Colon (tissue), 2 donors: ENCODE measurements around the gene COX20.
"Not testable (repeated sequence)": the region's sequence is repeated elsewhere in the genome, so short reads cannot be mapped to it uniquely, and the experiment has no call there.

ENCODE experiments used
- FAIRE-seq: peaks from 2 replicates; lab custom pipeline; 2012; peaks lifted over from hg19 to GRCh38; lab: Jason Lieb, UNC
- donor health status: control.
- donor health status: control.

COX20 gene

GRCh38 chr1:244822878-244823277 lies 12.6 kb upstream of the COX20 start:
- no peak for FAIRE-seq

DNA sequence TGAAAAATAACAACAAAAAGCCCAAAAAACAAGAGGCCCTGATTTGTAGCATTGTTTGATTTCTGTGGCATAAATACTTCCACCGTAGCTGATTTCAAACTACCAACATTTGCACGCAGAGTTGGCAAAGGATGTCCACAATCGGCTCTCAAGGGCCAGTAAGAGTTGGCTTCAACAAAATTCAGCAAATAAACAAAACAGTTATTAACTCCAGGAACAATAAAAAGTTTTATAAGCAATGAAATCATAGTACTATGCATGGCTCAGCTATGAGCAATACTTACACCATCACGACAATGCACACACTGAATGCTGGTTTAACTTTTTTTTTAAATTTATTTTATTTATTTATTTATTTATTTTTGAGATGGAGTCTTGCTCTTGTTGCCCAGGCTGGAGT lies 8.7 kb upstream of the COX20 start:
- no peak for FAIRE-seq

DNA sequence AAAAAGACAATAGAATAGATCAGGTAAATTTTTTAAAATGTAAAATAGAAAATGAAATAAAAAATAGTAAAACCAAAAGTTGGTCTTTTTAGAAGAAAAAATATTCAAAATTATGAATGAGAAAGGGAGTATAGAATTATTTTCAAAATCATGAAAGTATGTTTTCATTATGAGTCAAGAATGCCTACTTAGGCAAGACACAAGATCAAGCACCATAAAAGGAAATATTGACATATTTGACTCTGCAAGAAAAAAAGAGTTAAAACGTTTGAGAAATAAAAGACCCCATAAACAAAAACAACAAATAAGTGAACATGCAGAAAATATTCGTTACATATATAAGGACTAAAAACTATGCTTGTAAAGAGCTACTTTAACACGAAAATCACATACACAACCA lies 4.8 kb upstream of the COX20 start:
- FAIRE-seq = no peak

DNA sequence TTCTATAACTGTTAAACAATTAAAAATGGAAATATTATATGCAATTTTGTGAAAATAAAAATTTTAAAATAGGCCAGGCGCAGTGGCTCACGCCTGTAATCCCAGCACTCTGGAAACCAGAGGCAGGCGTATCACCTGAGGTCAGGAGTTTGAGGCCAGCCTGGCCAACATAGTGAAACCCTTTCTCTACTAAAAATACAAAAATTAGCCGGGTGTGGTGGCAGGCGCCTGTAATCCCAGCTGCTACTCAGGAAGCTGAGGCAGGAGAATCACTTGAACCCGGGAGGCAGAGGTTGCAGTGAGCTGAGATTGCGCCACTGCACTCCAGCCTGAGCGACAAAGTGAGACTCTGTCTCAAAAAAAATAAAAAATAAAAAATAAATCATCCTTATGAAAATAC lies 2.2 kb upstream of the COX20 start:
- FAIRE-seq = not testable (repeated sequence)

- no peak for FAIRE-seq
These were observed 1.5 kb upstream of the COX20 start for GRCh38 chr1:244833734-244834542.

DNA sequence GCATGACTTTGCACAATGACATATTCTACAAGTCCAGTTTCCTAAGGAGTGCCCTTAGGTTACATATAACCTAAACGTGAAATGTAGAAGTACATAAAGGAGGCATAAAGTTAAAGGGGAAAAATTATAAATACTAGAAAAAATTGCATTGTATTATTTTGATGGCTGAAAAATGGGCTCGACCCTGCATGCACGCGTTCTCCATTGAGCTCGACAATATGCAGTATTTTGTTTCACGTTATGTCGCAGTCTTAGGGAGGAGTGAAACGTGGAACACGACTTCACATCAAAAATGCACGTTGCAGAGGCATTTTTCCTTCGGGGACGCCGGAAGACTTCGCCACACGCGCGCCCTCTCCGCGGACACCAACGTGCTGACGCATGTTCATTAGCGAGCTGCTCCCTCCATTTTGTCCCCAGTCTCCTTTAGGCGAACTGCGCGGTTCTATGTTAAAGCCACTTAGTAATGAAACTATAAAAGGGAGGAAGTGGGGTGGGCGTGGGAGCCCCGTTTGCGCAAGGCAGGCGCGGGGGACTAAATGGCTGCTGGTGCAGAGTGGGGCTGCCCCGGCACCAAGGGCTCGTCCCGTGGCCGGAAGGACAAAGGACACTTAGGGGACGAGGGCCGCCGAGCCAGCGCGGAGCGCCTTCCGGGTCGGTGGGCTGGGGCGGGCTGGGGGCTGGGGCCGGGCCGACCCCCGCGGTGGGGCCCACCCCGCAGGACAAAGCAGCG lies 749 bp upstream of the COX20 start:
- FAIRE-seq = no peak

DNA sequence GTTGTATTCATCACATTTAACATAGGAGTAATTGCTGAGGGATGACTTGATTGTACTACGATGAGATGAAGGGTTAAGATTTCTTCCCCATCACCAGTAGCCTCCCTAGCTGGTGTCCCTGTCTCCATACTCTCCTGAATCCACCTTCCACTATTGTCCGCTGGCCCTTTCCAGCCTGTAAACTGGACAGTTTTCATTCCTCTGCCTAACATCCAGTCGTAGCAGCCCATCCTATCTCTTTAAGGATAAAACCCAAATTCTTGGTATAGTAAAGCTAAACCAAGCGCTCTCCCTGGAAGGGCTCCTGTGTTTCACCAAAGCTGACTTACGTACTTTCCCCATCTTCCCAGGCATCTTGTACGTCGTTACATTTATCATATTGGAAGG lies 670 bp downstream of the COX20 start:
- no peak for FAIRE-seq

DNA sequence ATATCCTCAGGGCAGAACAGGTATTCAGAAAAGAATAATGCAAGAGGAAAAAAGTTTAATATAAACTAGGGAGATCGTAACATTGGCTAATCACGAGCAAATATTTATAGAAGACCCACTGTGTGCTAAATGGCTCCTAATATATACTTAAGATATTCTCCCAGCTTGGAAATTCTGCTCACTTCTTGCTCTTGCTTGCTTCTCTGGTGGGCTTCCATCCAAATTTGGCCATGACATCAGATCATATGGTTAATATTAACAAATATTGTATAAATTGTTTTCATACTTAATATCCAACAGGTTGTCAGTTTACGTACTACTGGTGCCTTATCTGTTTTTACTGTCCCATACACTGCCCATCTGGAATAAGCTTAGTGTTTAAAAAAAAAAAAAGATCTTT lies 1.1 kb downstream of the COX20 start:
- no peak for FAIRE-seq

GRCh38 chr1:244837597-244838258 lies 2.3 kb downstream of the COX20 start:
- no peak for FAIRE-seq

GRCh38 chr1:244839656-244840055 lies 4.2 kb downstream of the COX20 start:
- no peak for FAIRE-seq

DNA sequence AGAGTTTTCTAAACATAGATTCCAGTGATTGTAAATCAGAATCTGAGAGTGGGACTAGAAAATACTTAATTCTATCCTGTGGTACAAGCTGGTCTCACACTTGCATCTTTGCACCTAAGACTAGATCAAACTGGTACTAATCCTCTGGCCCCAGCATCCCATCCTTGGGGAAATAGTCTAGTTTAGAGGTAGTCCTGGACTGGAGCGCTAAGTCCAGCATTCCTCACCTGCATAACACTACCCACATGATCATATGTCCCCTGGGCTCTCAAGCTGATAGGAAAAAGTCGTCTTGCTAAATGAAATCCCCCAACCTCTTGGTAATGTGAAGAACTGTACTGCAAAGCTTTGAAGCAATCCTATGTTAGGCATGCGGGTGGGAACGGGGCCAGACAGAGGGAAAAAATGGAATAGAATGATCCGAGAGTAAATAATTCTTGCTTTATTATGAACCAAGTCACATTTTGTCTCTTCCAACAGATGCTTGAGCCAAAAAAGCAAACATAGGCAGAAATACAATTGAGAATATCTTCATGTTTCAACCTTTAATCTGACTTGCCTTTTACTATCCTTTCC lies 4.8 kb downstream of the COX20 start:
- no peak for FAIRE-seq

DNA sequence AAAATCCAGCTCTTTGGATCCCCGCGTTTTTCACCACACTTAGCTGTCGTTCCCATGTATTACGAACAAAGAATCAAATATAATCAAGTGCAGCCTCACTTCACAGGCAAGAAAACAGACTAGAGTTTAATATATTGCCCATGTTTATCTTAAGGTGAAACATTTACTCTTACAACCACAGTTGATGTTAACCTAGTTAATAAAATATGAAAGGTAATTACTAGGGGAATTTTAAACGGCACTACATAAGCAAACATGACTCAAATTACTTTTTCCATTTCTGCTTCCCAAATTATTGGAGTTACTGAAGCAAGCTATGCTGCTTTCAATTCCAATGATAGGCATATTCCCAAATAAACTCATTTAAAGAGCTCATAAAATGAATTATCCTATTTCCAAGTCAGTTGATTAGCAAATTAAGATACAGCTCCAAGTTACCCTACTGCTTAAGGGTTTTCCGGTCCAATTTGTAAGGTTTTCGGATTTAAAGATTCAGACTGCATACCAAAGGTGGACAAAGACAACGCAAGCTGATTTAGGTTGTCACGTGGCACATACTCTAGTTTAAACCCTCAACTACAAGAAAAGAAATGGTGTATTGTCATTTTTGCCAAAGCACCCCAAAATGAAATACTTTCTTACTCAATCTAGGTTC lies 5.9 kb downstream of the COX20 start:
- FAIRE-seq = no peak

DNA sequence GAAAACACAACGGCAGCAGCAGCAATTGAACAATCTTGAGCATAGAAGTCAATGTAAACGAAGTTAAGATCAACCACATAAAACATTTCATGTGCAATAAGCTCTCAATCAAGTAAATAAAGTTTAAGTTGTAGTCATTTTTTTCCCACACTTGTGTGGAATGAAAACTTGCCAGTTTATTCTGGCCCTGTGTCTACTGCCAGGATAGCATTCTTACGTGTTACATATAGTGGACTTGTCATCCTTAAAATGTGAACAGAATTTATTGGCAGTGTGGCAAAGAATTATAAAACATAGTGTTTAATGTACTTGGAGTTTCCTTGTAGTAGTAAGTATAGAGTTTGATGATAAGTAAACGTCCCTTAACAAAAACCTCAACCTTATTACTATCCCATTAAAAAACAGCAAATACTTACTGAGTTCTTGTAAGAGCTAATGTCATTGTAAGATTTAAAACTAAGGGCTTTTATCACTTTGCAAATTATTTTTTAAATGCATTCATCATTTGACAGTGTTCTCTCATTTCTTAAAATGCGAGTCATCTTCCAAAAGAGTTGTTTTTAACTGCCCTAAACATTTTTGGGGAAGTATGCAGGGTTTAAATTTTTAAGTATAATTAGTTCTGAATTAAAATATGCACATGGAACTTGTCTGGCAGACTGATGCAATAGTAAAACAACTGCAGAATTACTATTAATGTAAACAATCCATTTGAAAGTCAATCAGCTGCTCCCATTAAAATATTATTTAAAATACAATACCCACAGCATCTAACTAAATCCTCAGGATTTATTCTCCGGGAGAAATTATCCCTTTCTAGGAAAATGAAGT lies 7.9 kb downstream of the COX20 start:
- FAIRE-seq = no peak

- FAIRE-seq = no peak
These were observed 9.0 kb downstream of the COX20 start for GRCh38 chr1:244844155-244845121.

- FAIRE-seq = no peak
These were observed 11.2 kb downstream of the COX20 start for GRCh38 chr1:244846653-244847052.

GRCh38 chr1:244849189-244849866 lies 13.9 kb downstream of the COX20 start:
- no peak for FAIRE-seq

DNA sequence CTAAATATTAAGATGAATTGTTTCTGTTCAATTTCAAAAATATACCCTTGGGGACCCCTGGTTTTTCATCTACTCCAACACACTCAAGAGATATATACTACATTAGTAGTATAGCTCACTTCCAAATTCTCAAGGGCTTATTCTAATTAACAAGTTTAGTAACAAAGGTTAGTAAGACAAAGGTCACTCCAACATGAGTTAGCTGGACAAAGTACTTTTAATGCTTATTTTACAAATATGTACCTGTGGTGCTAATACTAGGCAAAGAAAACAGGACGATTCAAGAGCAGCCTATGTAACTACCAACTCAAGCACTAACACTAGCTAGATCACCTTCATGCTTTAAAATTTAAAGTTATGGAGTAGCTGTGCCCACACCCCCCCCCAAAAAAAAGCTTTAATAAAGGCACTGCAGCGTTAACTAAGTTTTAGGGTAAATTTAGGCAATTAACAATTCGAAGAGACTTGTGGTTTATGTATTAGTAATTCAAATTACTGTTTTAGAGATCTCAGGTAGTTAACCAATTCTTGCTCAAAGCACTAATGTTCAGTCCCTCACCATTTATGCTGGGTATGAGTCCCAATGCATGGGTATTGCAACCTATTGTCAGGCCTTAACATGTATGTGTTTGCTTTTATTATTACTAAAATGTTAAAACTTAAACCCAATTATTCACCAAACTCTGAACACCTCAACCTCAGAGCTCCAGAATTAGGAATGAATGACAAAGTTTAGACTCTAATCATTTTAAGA lies 14.8 kb downstream of the COX20 start:
- no peak for FAIRE-seq

DNA sequence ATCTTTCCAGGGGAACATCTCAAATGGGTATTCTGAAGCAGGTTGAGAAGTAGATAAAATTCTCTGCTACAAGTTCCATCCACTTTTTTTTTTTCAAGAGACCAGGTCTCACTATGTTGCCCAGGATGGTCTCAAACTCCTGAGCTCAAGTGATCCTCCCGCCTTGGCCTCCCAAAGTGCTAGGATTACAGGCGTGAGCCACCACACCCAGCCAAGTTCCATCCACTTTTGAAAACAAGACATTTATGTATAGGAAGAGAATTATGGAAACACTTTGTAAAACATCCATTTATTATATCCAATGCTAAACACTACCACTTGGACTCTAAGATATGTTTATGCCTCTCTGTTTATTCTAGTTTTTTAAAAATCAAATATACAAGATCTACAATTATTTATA lies 15.4 kb downstream of the COX20 start:
- no peak for FAIRE-seq
